CD4-positive, alpha-beta T cell (primary cell): ENCODE results near the gene MLXIP. TPM values are rescaled to one million over a fixed set of nuclear protein-coding genes. Genes with fewer than 3 reads are reported as not detected.

Experiments
- ATAC-seq: fragments of 200-7000 bp; cut with Tn5 transposase; one replicate; pipeline ENCODE4 v1.10.0; 2022; ENCODE audit warnings: mild to moderate bottlenecking; ENCODE audit not compliant: poor library complexity
- CTCF ChIA-PET: fragments of 350-600 bp; sonication (Branson Sonifier 250); formaldehyde crosslinking; loops from one replicate; lab custom pipeline; 2021; ENCODE audit warnings: antibody characterized with exemption, inconsistent platforms; lab: Charles Lee
- POLR2A ChIA-PET: fragments of 350-600 bp; sonication (Branson Sonifier 250); formaldehyde crosslinking; loops from one replicate; lab custom pipeline; 2021; ENCODE audit warnings: antibody characterized with exemption, inconsistent platforms; lab: Charles Lee
- DNase-seq, 14 experiments: peaks; one replicate each; pipeline ENCODE4 v3.0.0-alpha.2; 2013 to 2020; ENCODE audit warnings: mixed read lengths in 2 of 14
- H3K27ac ChIP-seq, 2 donors: one replicate each; pipeline versions ENCODE4 v1.5.1 to v1.7.0; 2013; ENCODE audit warnings: low read length in 2 of 2, low read depth in 1 of 2, mild to moderate bottlenecking in 1 of 2
- H3K27me3 ChIP-seq, 2 experiments: 1 replicate in 1 of 2; 2 replicates in 1 of 2; pipeline versions ENCODE4 v1.6.1 to v1.7.0; 2013; ENCODE audit warnings: low read length in 2 of 2, control low read depth in 1 of 2, mild to moderate bottlenecking in 1 of 2, moderate library complexity in 1 of 2; ENCODE audit not compliant: insufficient read depth in 2 of 2, control insufficient read depth in 1 of 2
- H3K36me3 ChIP-seq: one replicate; pipeline ENCODE4 v1.6.1; 2013; ENCODE audit warnings: low read length, control low read depth; ENCODE audit not compliant: insufficient read depth
- H3K4me1 ChIP-seq: one replicate; pipeline ENCODE4 v1.6.1; 2013; ENCODE audit warnings: low read length, control low read depth; ENCODE audit not compliant: insufficient read depth
- H3K4me3 ChIP-seq: one replicate; pipeline ENCODE4 v1.5.1; 2013; ENCODE audit warnings: mild to moderate bottlenecking, low read length, moderate library complexity
- H3K9me3 ChIP-seq, 2 experiments: 1 replicate in 1 of 2; 2 replicates in 1 of 2; pipeline versions ENCODE4 v1.6.1 to v1.7.0; 2013; ENCODE audit warnings: low read length in 2 of 2, mild to moderate bottlenecking in 2 of 2, control low read depth in 1 of 2, moderate library complexity in 1 of 2; ENCODE audit not compliant: control insufficient read depth in 1 of 2, insufficient read depth in 1 of 2
- H3K27ac Mint-ChIP-seq: one replicate; pipeline ENCODE4 v1.8.0; 2020; ENCODE audit warnings: mixed read lengths
- H3K27me3 Mint-ChIP-seq: one replicate; pipeline ENCODE4 v1.8.0; 2021; ENCODE audit warnings: mixed read lengths
- H3K36me3 Mint-ChIP-seq: one replicate; pipeline ENCODE4 v1.8.0; 2021; ENCODE audit warnings: low read depth, mixed read lengths
- H3K4me1 Mint-ChIP-seq: one replicate; pipeline ENCODE4 v1.8.0; 2021; ENCODE audit warnings: low read depth, mixed read lengths
- H3K4me3 Mint-ChIP-seq: one replicate; pipeline ENCODE4 v1.8.0; 2020; ENCODE audit warnings: mild to moderate bottlenecking, mixed read lengths
- H3K9me3 Mint-ChIP-seq: one replicate; pipeline ENCODE4 v1.8.0; 2020; ENCODE audit warnings: mixed read lengths
- intact Hi-C, 2 experiments: fragments of 100-400 bp; cut with DNase I in 1 of 2; cut with micrococcal nuclease in 1 of 2; formaldehyde crosslinking; loops; one replicate each; pipeline versions ENCODE4 v1.15.1 to v1.9.0; 2023 to 2025; cut with DNase I, micrococcal nuclease
- total RNA-seq, 174 experiments: library from RNA in 2 of 174; stranded (reverse) in 2 of 174; gene quantifications; one replicate each; pipeline ENCODE4 v1.2.3 and lab custom pipeline; 2021 to 2026
- TF ChIP-seq, protein P1 (sequence below): fragments of 200-600 bp; IDR thresholded peaks from one replicate; pipeline ENCODE4 v1.8.0; 2022; ENCODE audit warnings: antibody characterized with exemption, mild to moderate bottlenecking

MLXIP gene
- total RNA-seq, 2 experiments from 2014 or later: 98.0 to 99.3 TPM

DNA sequence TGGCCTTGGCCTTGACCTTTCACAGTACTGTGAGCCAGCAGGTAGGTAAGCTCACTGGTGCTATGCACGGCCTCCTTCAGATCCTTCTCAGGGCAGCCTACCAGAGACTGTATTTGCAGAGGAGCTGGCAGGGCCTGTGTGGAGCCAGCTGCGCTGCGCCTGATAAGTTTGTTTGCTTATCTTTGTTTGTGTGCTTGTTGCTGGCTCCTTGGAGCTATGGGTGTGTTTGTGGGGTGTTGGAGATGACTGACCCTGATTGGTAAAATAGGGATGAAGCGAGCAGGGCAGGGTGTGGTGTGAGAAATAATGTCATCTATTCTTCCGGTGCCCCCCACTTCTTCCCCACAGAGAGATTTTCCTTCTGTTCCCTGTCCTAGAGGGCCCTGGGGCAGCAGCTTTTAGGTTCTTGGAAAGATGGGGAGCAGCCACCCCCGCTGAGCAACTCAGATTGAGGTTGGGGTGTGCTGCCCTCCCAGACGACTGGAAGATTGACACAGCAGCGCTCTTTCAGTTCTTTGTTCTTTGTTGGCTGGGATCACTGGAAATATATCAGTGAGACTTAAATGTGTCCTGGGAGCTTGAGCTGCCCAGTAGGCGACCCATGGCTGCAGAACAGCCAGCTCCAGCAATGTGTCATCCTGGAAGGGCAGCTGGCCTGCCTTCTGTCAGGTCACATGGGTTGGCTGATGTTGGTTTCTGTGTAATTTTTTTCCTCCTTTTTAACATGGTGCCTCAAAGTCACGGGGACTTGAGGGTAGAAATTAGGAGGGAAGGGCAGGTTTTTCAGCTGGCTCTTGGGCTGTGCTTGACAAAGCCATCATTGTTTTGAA, 19.6 kb downstream of the MLXIP start:
- TF ChIP-seq, protein P1, sequence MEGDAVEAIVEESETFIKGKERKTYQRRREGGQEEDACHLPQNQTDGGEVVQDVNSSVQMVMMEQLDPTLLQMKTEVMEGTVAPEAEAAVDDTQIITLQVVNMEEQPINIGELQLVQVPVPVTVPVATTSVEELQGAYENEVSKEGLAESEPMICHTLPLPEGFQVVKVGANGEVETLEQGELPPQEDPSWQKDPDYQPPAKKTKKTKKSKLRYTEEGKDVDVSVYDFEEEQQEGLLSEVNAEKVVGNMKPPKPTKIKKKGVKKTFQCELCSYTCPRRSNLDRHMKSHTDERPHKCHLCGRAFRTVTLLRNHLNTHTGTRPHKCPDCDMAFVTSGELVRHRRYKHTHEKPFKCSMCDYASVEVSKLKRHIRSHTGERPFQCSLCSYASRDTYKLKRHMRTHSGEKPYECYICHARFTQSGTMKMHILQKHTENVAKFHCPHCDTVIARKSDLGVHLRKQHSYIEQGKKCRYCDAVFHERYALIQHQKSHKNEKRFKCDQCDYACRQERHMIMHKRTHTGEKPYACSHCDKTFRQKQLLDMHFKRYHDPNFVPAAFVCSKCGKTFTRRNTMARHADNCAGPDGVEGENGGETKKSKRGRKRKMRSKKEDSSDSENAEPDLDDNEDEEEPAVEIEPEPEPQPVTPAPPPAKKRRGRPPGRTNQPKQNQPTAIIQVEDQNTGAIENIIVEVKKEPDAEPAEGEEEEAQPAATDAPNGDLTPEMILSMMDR: no peak
- no peaks in the 10 kb centered on the region for H3K27me3 ChIP-seq
- ATAC-seq (peak; percentile 33), DNase-seq (peak in 1 of 14 experiments; percentile 34)
- peaks cover 67% of the 10 kb centered on the region for H3K4me1 Mint-ChIP-seq
- intact Hi-C loops: loop anchor here in 1 of 2 experiments (2.0 kb wide), 1 partner anchor 15 kb away; no protein-coding TSS in a partner anchor
- H3K4me3 ChIP-seq: no peak overlapping the region
- H3K27me3 Mint-ChIP-seq: no peaks in the 10 kb centered on the region
- H3K4me3 Mint-ChIP-seq: peak overlapping the region; percentile 48
- no peaks in the 10 kb centered on the region for H3K9me3 Mint-ChIP-seq
- POLR2A ChIA-PET: interaction anchor here (0.7 to 9.3 kb wide), 7 partner anchors 9 to 297 kb away, joined by 3 to 110 read pairs (median 4); partner anchors contain the start of gene MLXIP
- H3K36me3 ChIP-seq: no peaks in the 10 kb centered on the region
- H3K36me3 Mint-ChIP-seq: no peaks in the 10 kb centered on the region
- CTCF ChIA-PET: interaction anchor here (0.6 to 2.4 kb wide), 2 partner anchors 10 to 25 kb away, joined by 3 to 10 read pairs; no protein-coding TSS in a partner anchor
- H3K27ac ChIP-seq: peak overlapping the region; percentile 46 to 53
- peak overlapping the region; percentile 87 for H3K27ac Mint-ChIP-seq
- H3K9me3 ChIP-seq: no peaks in the 10 kb centered on the region
- peaks cover 68% of the 10 kb centered on the region for H3K4me1 ChIP-seq

DNA sequence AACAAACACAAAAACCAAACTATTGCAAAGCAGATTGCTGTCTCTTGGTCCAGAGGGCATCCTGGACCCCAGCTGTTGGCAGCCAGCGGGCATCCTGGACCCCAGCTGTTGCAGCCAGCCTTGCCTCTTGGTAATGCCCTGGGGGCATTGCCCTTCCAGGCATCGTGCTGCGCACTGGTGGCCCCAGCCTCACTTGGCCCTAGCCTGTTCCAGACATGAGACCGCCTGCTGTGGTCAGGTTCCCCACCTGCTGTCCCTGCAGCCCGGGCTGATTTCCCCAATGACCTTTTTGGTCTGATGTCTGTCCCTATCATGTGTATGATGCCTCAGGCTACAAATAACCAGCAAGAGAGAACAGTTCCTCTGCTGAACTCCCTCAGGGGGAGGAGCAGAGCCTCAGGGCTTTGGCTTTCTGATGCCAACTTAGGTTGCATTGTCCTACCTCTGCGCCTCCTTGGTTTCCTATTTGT, 20.8 kb downstream of the MLXIP start:
- POLR2A ChIA-PET: interaction anchor here (0.7 to 9.3 kb wide), 5 partner anchors 9 to 298 kb away, joined by 3 to 110 read pairs (median 5); partner anchors contain the start of gene MLXIP
- DNase-seq (no peak), ATAC-seq (peak; percentile 32)
- Mint-ChIP-seq H3K36me3 (no peaks in the 10 kb centered on the region), H3K4me3 (peak overlapping the region; percentile 79), H3K27me3 (no peaks in the 10 kb centered on the region), H3K27ac (peak overlapping the region; percentile 87), H3K9me3 (no peaks in the 10 kb centered on the region), H3K4me1 (peaks cover 71% of the 10 kb centered on the region)
- Histone ChIP-seq H3K4me3 (peak overlapping the region; percentile 4), H3K9me3 (no peaks in the 10 kb centered on the region), H3K27me3 (no peaks in the 10 kb centered on the region), H3K27ac (peak overlapping the region; percentile 30 to 31), H3K36me3 (no peaks in the 10 kb centered on the region), H3K4me1 (peaks cover 60% of the 10 kb centered on the region)
- CTCF ChIA-PET: interaction anchor here (1.2 to 2.4 kb wide), 3 partner anchors 8 to 45 kb away, joined by 3 to 10 read pairs (median 7); no protein-coding TSS in a partner anchor
- TF ChIP-seq, protein P1: no peak
- intact Hi-C loops: loop anchor here in 1 of 2 experiments (2.0 kb wide), 1 partner anchor 17 kb away; no protein-coding TSS in a partner anchor

DNA sequence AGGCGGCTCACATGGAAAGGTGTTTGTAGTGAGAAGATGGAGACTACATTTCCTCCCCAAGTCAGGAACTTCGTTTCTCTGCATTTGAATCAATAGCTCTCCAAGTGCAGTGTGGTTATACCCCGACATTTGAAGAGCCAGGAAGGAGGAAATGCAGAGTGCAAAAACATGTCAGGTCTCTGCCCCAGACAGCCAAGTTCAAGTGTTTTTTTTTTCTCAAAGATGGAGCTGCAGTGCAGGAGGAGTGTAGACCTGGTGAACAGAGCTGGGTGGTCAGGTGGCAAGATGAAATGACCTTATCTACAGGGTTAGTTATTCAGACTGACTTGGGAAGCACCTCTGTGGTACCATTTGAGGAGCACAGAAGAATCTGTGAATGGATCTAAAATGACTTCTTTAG, 21.3 kb downstream of the MLXIP start:
- peaks cover 75% of the 10 kb centered on the region for H3K4me1 Mint-ChIP-seq
- peak overlapping the region; percentile 30 to 31 for H3K27ac ChIP-seq
- CTCF ChIA-PET: interaction anchor here (1.2 to 2.5 kb wide), 4 partner anchors 9 to 45 kb away, joined by 3 to 10 read pairs (median 8); no protein-coding TSS in a partner anchor
- H3K4me3 ChIP-seq: peak overlapping the region; percentile 4
- DNase-seq (peak in 4 of 14 experiments; percentile 48 to 54 (median 51)), ATAC-seq (peak; percentile 70)
- H3K36me3 Mint-ChIP-seq: no peaks in the 10 kb centered on the region
- no peaks in the 10 kb centered on the region for H3K27me3 ChIP-seq
- no peaks in the 10 kb centered on the region for H3K9me3 Mint-ChIP-seq
- H3K36me3 ChIP-seq: no peaks in the 10 kb centered on the region
- POLR2A ChIA-PET: interaction anchor here (0.8 to 9.3 kb wide), 6 partner anchors 9 to 298 kb away, joined by 3 to 110 read pairs (median 5); partner anchors contain the start of gene MLXIP
- H3K4me3 Mint-ChIP-seq: peak overlapping the region; percentile 79
- intact Hi-C loops: loop anchor here in 1 of 2 experiments (2.0 kb wide), 1 partner anchor 17 kb away; no protein-coding TSS in a partner anchor
- H3K9me3 ChIP-seq: no peaks in the 10 kb centered on the region
- peaks cover 60% of the 10 kb centered on the region for H3K4me1 ChIP-seq
- no peaks in the 10 kb centered on the region for H3K27me3 Mint-ChIP-seq
- TF ChIP-seq, protein P1: no peak
- peak overlapping the region; percentile 87 for H3K27ac Mint-ChIP-seq
